Fibroblast of the aortic adventitia (primary cell): Measurements from ENCODE around the gene MGAT4B. TPM values are rescaled to one million over a fixed set of nuclear protein-coding genes. Genes with fewer than 3 reads are reported as not detected.
"Not testable (repeated sequence)": the region's sequence is repeated elsewhere in the genome, so short reads cannot be mapped to it uniquely, and the experiment has no call there.

Experiments used
- DNase-seq: peaks from one replicate; pipeline ENCODE4 v3.0.0-alpha.2; 2010; ENCODE audit warnings: low read depth
- H3K4me3 ChIP-seq: 2 replicates; pipeline ENCODE4 v1.5.1; 2011; ENCODE audit warnings: low read depth, mild to moderate bottlenecking, control low read depth, low read length, moderate library complexity
- total RNA-seq: library from RNA; depleted of rRNA; stranded (reverse); fragments of >200 nt; gene quantifications from 2 replicates; pipeline ENCODE4 v1.2.3, GENCODE V29; 2012; ENCODE audit warnings: low replicate concordance
- TF ChIP-seq, protein P1 (sequence below): IDR thresholded peaks from 2 replicates; pipeline ENCODE4 v1.5.1; 2011; ENCODE audit warnings: mild to moderate bottlenecking, low read length, control low read depth, inconsistent platforms; ENCODE audit not compliant: insufficient read depth

Gene MGAT4B
- total RNA-seq, 1 donor = 141 TPM

GRCh38 chr5:179839328-179840256 is 32.9 kb upstream of the MGAT4B start:
- no peak overlapping the region for H3K4me3 ChIP-seq
- peak; percentile 65 for DNase-seq
- TF ChIP-seq, protein P1, sequence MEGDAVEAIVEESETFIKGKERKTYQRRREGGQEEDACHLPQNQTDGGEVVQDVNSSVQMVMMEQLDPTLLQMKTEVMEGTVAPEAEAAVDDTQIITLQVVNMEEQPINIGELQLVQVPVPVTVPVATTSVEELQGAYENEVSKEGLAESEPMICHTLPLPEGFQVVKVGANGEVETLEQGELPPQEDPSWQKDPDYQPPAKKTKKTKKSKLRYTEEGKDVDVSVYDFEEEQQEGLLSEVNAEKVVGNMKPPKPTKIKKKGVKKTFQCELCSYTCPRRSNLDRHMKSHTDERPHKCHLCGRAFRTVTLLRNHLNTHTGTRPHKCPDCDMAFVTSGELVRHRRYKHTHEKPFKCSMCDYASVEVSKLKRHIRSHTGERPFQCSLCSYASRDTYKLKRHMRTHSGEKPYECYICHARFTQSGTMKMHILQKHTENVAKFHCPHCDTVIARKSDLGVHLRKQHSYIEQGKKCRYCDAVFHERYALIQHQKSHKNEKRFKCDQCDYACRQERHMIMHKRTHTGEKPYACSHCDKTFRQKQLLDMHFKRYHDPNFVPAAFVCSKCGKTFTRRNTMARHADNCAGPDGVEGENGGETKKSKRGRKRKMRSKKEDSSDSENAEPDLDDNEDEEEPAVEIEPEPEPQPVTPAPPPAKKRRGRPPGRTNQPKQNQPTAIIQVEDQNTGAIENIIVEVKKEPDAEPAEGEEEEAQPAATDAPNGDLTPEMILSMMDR = no peak

DNA sequence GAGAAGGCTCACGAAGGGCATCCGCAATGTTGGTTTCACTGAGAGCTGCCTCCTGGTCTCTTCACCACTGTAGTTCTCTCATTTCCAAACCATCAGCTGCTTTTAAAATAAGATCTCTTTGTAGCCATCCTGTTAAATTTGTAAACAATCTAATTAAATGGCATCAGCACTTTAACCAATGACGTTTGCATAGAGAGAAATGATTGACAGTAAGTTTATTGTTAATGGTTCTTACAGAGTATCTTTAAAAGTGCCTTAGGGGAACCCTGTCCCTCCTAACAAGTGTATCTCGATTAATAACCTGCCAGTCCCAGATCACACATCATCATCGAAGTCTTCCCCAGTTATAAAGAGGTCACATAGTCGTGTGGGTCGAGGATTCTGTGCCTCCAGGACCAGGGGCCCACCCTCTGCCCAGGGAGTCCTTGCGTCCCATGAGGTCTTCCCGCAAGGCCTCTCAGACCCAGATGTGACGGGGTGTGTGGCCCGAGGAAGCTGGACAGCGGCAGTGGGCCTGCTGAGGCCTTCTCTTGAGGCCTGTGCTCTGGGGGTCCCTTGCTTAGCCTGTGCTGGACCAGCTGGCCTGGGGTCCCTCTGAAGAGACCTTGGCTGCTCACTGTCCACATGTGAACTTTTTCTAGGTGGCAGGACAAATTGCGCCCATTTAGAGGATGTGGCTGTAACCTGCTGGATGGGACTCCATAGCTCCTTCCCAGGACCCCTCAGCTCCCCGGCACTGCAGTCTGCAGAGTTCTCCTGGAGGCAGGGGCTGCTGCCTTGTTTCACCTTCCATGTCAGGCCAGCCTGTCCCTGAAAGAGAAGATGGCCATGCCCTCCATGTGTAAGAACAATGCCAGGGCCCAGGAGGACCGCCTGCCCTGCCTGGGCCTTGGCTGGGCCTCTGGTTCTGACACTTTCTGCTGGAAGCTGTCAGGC is 30.7 kb upstream of the MGAT4B start:
- no peak overlapping the region for H3K4me3 ChIP-seq
- TF ChIP-seq, protein P1 = no peak
- peak; percentile 19 for DNase-seq

DNA sequence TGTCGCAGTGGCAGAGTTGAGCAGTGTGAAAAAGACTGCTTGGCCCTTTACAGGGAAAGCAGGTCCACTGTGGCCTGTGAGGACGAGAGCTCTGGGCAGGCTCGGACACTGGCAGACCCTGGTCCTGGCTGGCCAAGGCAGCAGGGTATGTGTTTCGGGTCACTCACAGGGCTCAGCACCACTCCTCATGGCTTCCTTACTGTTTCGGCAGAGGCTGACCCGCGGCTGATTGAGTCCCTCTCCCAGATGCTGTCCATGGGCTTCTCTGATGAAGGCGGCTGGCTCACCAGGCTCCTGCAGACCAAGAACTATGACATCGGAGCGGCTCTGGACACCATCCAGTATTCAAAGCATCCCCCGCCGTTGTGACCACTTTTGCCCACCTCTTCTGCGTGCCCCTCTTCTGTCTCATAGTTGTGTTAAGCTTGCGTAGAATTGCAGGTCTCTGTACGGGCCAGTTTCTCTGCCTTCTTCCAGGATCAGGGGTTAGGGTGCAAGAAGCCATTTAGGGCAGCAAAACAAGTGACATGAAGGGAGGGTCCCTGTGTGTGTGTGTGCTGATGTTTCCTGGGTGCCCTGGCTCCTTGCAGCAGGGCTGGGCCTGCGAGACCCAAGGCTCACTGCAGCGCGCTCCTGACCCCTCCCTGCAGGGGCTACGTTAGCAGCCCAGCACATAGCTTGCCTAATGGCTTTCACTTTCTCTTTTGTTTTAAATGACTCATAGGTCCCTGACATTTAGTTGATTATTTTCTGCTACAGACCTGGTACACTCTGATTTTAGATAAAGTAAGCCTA is 29.8 kb upstream of the MGAT4B start:
- DNase-seq = peak; percentile 38
- TF ChIP-seq, protein P1 = no peak
- no peak overlapping the region for H3K4me3 ChIP-seq

GRCh38 chr5:179834871-179835270 is 28.2 kb upstream of the MGAT4B start:
- H3K4me3 ChIP-seq, DNase-seq: not testable (repeated sequence)

- no peak overlapping the region for H3K4me3 ChIP-seq
- no peak for DNase-seq
- TF ChIP-seq, protein P1 = no peak
Measured at GRCh38 chr5:179834120-179834519, 27.5 kb upstream of the MGAT4B start.

DNA sequence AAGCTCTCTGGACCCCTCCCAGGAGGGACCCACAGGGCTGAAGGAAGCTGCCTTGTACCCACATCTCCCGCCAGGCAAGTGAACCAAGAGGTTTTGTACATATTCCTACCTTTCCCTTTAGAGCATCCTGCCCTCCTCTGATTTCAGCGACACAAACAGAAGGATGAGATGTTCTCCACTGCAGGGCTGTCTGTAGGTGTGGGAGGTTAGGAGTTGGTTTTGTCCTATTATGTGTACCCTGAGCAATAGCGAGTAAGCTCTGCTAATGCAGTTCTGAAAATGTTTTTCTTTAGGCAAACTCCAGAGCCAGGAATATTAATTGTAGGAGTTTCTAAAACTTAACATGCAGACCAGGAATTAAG is 27.0 kb upstream of the MGAT4B start:
- H3K4me3 ChIP-seq = no peak overlapping the region
- no peak for DNase-seq
- TF ChIP-seq, protein P1 = no peak
